K562 (cell line): ENCODE measurements around the gene XPO1. TPM values are rescaled to one million over a fixed set of nuclear protein-coding genes. Genes with fewer than 3 reads are reported as not detected.

Source experiments
- CAMTA2 ChIP-seq: fragments of 250-450 bp; sonication (Bioruptor Pico); conservative IDR thresholded peaks from 2 replicates; pipeline ENCODE4 v1.5.1; 2022
- CHD2 ChIP-seq: IDR thresholded peaks from 2 replicates; pipeline ENCODE4 v1.6.1; 2011; ENCODE audit warnings: low read depth, low read length
- HCFC1 ChIP-seq: IDR thresholded peaks from 2 replicates; pipeline ENCODE4 v1.6.1; 2012; ENCODE audit warnings: low read depth, low read length, improper control_type of control experiment
- KDM5B ChIP-seq: fragments of 200-600 bp; sonication (generic); IDR thresholded peaks from 2 replicates; pipeline ENCODE4 v1.6.1; 2012; ENCODE audit warnings: low read depth, mild to moderate bottlenecking, moderate library complexity, low read length, control low read depth, inconsistent platforms; ENCODE audit not compliant: insufficient replicate concordance
- MIER1 ChIP-seq: fragments of 450-650 bp; IDR thresholded peaks from 2 replicates; pipeline ENCODE4 v1.6.1; 2016; ENCODE audit warnings: antibody characterized with exemption, mild to moderate bottlenecking, low read depth
- PCBP2 ChIP-seq: fragments of 200-400 bp; formaldehyde crosslinking; IDR thresholded peaks from 2 replicates; pipeline ENCODE4 v1.6.1; 2018; ENCODE audit warnings: low read length, low read depth, mild to moderate bottlenecking, moderate library complexity; ENCODE audit not compliant: poor library complexity, severe bottlenecking
- PML ChIP-seq: IDR thresholded peaks from 2 replicates; pipeline ENCODE4 v1.6.1; 2012; ENCODE audit warnings: low read length, inconsistent platforms
- RHOXF2B ChIP-seq: fragments of 250-450 bp; sonication (Bioruptor Pico); conservative IDR thresholded peaks from 2 replicates; pipeline ENCODE4 v1.5.1; 2021
- RREB1 ChIP-seq: fragments of 250-450 bp; sonication (Bioruptor Pico); IDR thresholded peaks from 2 replicates; pipeline ENCODE4 v1.4.0; 2020
- SIX5 ChIP-seq, 2 experiments: IDR thresholded peaks; 2 replicates each; pipeline ENCODE4 v1.6.1; 2011; ENCODE audit warnings: low read length in 2 of 2, borderline replicate concordance in 1 of 2, low read depth in 1 of 2, mild to moderate bottlenecking in 1 of 2, moderate library complexity in 1 of 2; ENCODE audit not compliant: insufficient read depth in 1 of 2
- SMAD3 ChIP-seq: fragments of 450-650 bp; formaldehyde crosslinking; conservative IDR thresholded peaks from 2 replicates; pipeline ENCODE4 v1.4.0; 2020; ENCODE audit warnings: mild to moderate bottlenecking
- SP1 ChIP-seq: sonication (generic); formaldehyde crosslinking; IDR thresholded peaks from 2 replicates; pipeline ENCODE4 v1.8.1; 2022; ENCODE audit warnings: mild to moderate bottlenecking, missing genetic modification reagents
- ZNF318 ChIP-seq, 2 experiments: fragments of 450-650 bp; IDR thresholded peaks; 2 replicates each; pipeline ENCODE4 v1.6.1; 2016; ENCODE audit warnings: mild to moderate bottlenecking in 2 of 2, borderline replicate concordance in 1 of 2, low read depth in 1 of 2, moderate library complexity in 1 of 2
- ZZZ3 ChIP-seq: fragments of 450-650 bp; IDR thresholded peaks from 2 replicates; pipeline ENCODE4 v1.6.1; 2016; ENCODE audit warnings: antibody characterized with exemption, mild to moderate bottlenecking, moderate library complexity
- polyA plus RNA-seq, 8 experiments: library from polyadenylated mRNA; depleted of rRNA in 4 of 8; stranded (reverse) in 5 of 8; unstranded in 3 of 8; fragments of >200 nt; fragmentation: Nextera tagmentation in 2 of 8; fragmentation: Illumina TruSeq in 1 of 8; extraction: Ambion mirVana in 2 of 8; extraction: Trizol in 1 of 8; gene quantifications; 2 replicates each; pipeline versions ENCODE4 v1.2.1 to v1.2.3, GENCODE V29; 2011 to 2014; ENCODE audit warnings: inconsistent platforms in 1 of 8, missing spikeins in 1 of 8
- total RNA-seq, 7 experiments: library from RNA; depleted of rRNA in 6 of 7; stranded (reverse); fragments of >200 nt in 6 of 7; fragmentation: Illumina TruSeq in 2 of 7; extraction: Trizol in 2 of 7; gene quantifications; 2 replicates each; pipeline versions ENCODE4 v1.2.1 to v1.2.3, GENCODE V29; 2011 to 2021; ENCODE audit warnings: low replicate concordance in 1 of 7

XPO1 gene
- total and polyA plus RNA-seq, 9 of the 15 experiments (the other 6 are each of a cell fraction or from before 2014, with no cell fraction given) = 86.2 to 307 (median 216) TPM

GRCh38 chr2:61538200-61538919 lies at the start of gene XPO1 (continued):
- TF ChIP-seq RREB1 (CRISPR knock-in tag) (no peak), CAMTA2 (CRISPR knock-in tag) (no peak), ZNF318 (IDR thresholded peaks at IDR 0.05; ENCODE audit: borderline replicate concordance in 1 of 2, low read depth in 1 of 2) (no peak), RHOXF2B (no peak), SMAD3 (CRISPR knock-in tag) (no peak), HCFC1 (0 out of 2 replicates have a peak, but pooled peaks have one; percentile 3), SIX5 (IDR thresholded peaks at IDR 0.05; ENCODE audit: borderline replicate concordance in 1 of 2, insufficient read depth in 1 of 2, low read depth in 1 of 2, low read length in 2 of 2) (no peak), PCBP2 (no peak), SP1 (CRISPR knock-in tag) (peak; percentile 88), KDM5B (no peak), ZZZ3 (no peak), CHD2 (peak; percentile 83), MIER1 (no peak), PML (peak; percentile 71)
